ENCODE results near the gene FTO.

DNA sequence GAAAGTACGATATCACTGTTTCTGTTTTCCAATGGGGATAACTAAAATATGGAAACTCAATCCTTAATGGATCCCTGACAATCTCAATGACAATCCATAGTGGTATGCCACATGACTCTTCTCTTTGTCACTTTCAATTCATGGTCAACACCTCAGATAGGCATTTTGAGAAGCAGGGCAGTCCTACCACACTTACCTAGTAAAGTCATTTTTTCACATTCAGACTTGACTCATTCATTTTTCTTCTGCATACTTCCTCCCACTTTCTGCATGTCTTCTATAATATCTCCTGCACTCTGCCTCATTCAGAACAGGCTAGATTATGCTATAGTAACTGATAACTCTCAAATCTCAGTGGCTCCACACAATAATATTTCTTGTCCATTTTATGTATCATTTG lies 117.5 kb downstream of the FTO start:
- TF ChIP-seq CTCF (IDR thresholded peaks at IDR 0.05) (no peak), POLR2A (IDR thresholded peaks at IDR 0.05) (no peak), EP300 (IDR thresholded peaks at IDR 0.05) (no peak)

All from tibial nerve (tissue), 4 donors.